ENCODE measurements around the gene FAM200B.

- TF ChIP-seq GATA2 (IDR thresholded peaks at IDR 0.05; ENCODE audit: low read depth, low read length) (no peak), GATA3 (IDR thresholded peaks at IDR 0.05; ENCODE audit: low read depth, low read length) (no peak)
These were observed 21.8 kb downstream of the FAM200B start for GRCh38 chr4:15703439-15703838.
